ENCODE results near the gene APOL1. TPM values are rescaled to one million over a fixed set of nuclear protein-coding genes. Genes with fewer than 3 reads are reported as not detected.
"Not testable (repeated sequence)": the region's sequence is repeated elsewhere in the genome, so short reads cannot be mapped to it uniquely, and the experiment has no call there.

The APOL1 gene
- total and polyA plus RNA-seq, 7 donors: 6.6 to 64.0 (median 16.0) TPM

GRCh38 chr22:36288571-36289405 lies 35.9 kb downstream of the APOL1 start:
- H3K4me1 ChIP-seq: peaks cover 0 to 46% (median 30%) of the 10 kb centered on the region in 4 donors
- intact Hi-C loops (cut with DNase I): no loop called here
- TF ChIP-seq EP300 (IDR thresholded peaks at IDR 0.05) (no peak), POLR2A (IDR thresholded peaks at IDR 0.05) (no peak), CTCF (IDR thresholded peaks at IDR 0.05) (no peak), POLR2AphosphoS5 (IDR thresholded peaks at IDR 0.05) (peak in 2 of 4 donors; percentile 9 to 13)
- no peak overlapping the region for H3K4me3 ChIP-seq
- H3K27ac ChIP-seq: peak overlapping the region; percentile 83 to 92 (median 86)
- no peak for DNase-seq
- H3K27me3 ChIP-seq: no peaks in the 10 kb centered on the region
- H3K9me3 ChIP-seq: no peaks in the 10 kb centered on the region
- peaks cover 71 to 87% (median 84%) of the 10 kb centered on the region in 4 donors for H3K36me3 ChIP-seq
- 92 to 95% methylated on average over 33 of the region's 33 CpGs for WGBS, 2 donors

- 91 to 92% methylated on average over 7 of the region's 7 CpGs for WGBS, 2 donors
These were observed 36.5 kb downstream of the APOL1 start for GRCh38 chr22:36289406-36289870.

GRCh38 chr22:36289948-36290371 lies 37.0 kb downstream of the APOL1 start:
- Histone ChIP-seq H3K36me3 (peaks cover 71 to 87% (median 84%) of the 10 kb centered on the region in 4 donors), H3K4me1 (peaks cover 0 to 44% (median 29%) of the 10 kb centered on the region in 4 donors), H3K27ac (peak overlapping the region; percentile 83 to 92 (median 86))
- DNase-seq: peak; percentile 63
- intact Hi-C loops (cut with DNase I); H3K9me3 ChIP-seq; H3K27me3 ChIP-seq; H3K4me3 ChIP-seq: not testable (repeated sequence)
- 74 to 93% methylated on average over 11 of the region's 11 CpGs for WGBS, 2 donors

More at GRCh38 chr22:36289406-36289870, 36.5 kb downstream of the APOL1 start:
- Histone ChIP-seq H3K4me3 (no peak overlapping the region), H3K36me3 (peaks cover 71 to 87% (median 84%) of the 10 kb centered on the region in 4 donors), H3K27me3 (no peaks in the 10 kb centered on the region), H3K4me1 (peaks cover 0 to 46% (median 30%) of the 10 kb centered on the region in 4 donors), H3K9me3 (no peaks in the 10 kb centered on the region), H3K27ac (peak overlapping the region; percentile 83 to 92 (median 86))
- TF ChIP-seq EP300 (IDR thresholded peaks at IDR 0.05): no peak
- no peak for TF ChIP-seq CTCF (IDR thresholded peaks at IDR 0.05)
- intact Hi-C loops (cut with DNase I): no loop called here
- DNase-seq: peak; percentile 78

- peak overlapping the region in 2 of 4 donors; percentile 39 to 88 for H3K27ac ChIP-seq
- DNase-seq: peak; percentile 60
- peaks cover 0 to 39% (median 25%) of the 10 kb centered on the region in 4 donors for H3K4me1 ChIP-seq
- H3K27me3 ChIP-seq; H3K9me3 ChIP-seq; H3K4me3 ChIP-seq; intact Hi-C loops (cut with DNase I): not testable (repeated sequence)
- 96% methylated on average over 24 of the region's 40 CpGs for WGBS, 2 donors
- H3K36me3 ChIP-seq: peaks cover 71 to 87% (median 84%) of the 10 kb centered on the region in 4 donors
These were observed 37.6 kb downstream of the APOL1 start for GRCh38 chr22:36290391-36291075.

- intact Hi-C loops (cut with DNase I): no loop called here
- H3K4me1 ChIP-seq: peaks cover 0 to 23% (median 10%) of the 10 kb centered on the region in 4 donors
- H3K36me3 ChIP-seq: peaks cover 77 to 87% (median 84%) of the 10 kb centered on the region in 4 donors
- H3K27ac ChIP-seq: peak overlapping the region in 3 of 4 donors; percentile 23 to 100 (median 64)
- TF ChIP-seq EP300 (IDR thresholded peaks at IDR 0.05) (no peak), POLR2AphosphoS5 (IDR thresholded peaks at IDR 0.05) (peak in 1 of 4 donors; percentile 19)
- no peaks in the 10 kb centered on the region for H3K27me3 ChIP-seq
- no peaks in the 10 kb centered on the region for H3K9me3 ChIP-seq
- peak; percentile 67 for DNase-seq
- H3K4me3 ChIP-seq: no peak overlapping the region
- 94 to 95% methylated on average over 29 of the region's 29 CpGs for WGBS, 2 donors
These were observed 39.2 kb downstream of the APOL1 start for GRCh38 chr22:36291831-36292740.
